Activated CD8-positive, alpha-beta T cell treated with anti-CD3 and anti-CD28 coated beads for 36 hours (primary cell): Measurements from ENCODE around the gene SEC16A. TPM values are rescaled to one million over a fixed set of nuclear protein-coding genes. Genes with fewer than 3 reads are reported as not detected.

Source experiments
- ATAC-seq: fragments of 200-7000 bp; cut with Tn5 transposase; one replicate; pipeline ENCODE4 v1.10.0; 2021; ENCODE audit warnings: mild to moderate bottlenecking, moderate library complexity
- CTCF ChIA-PET: fragments of 350-600 bp; sonication (Branson Sonifier 250); formaldehyde crosslinking; loops from one replicate; lab custom pipeline; 2021; ENCODE audit warnings: antibody characterized with exemption; lab: Charles Lee
- POLR2A ChIA-PET: fragments of 350-600 bp; sonication (Branson Sonifier 250); formaldehyde crosslinking; loops from one replicate; lab custom pipeline; 2021; ENCODE audit warnings: antibody characterized with exemption; lab: Charles Lee
- DNase-seq: peaks from one replicate; pipeline ENCODE4 v3.0.0-alpha.2; 2020
- H3K27ac Mint-ChIP-seq: one replicate; pipeline ENCODE4 v1.8.0; 2021; ENCODE audit warnings: mild to moderate bottlenecking, mixed read lengths
- H3K27me3 Mint-ChIP-seq: one replicate; pipeline ENCODE4 v1.8.0; 2021; ENCODE audit warnings: mixed read lengths
- H3K36me3 Mint-ChIP-seq: one replicate; pipeline ENCODE4 v1.8.0; 2021; ENCODE audit warnings: low read depth, mixed read lengths
- H3K4me1 Mint-ChIP-seq: one replicate; pipeline ENCODE4 v1.8.0; 2021; ENCODE audit warnings: low read depth, mixed read lengths
- H3K4me3 Mint-ChIP-seq: one replicate; pipeline ENCODE4 v1.8.0; 2021; ENCODE audit warnings: mild to moderate bottlenecking, moderate library complexity, mixed read lengths
- H3K9me3 Mint-ChIP-seq: one replicate; pipeline ENCODE4 v1.8.0; 2021; ENCODE audit warnings: mixed read lengths
- CTCF ChIP-seq: fragments of 200-600 bp; IDR thresholded peaks from one replicate; pipeline ENCODE4 v1.8.0; 2022; ENCODE audit warnings: antibody characterized with exemption, mild to moderate bottlenecking
- intact Hi-C: fragments of 100-400 bp; cut with micrococcal nuclease; formaldehyde crosslinking; loops from one replicate; pipeline ENCODE4 v1.10.0; 2022
- total RNA-seq, 2 experiments: library from RNA; stranded (reverse); gene quantifications; one replicate each; pipeline ENCODE4 v1.2.3, GENCODE V29; 2021

SEC16A gene
- total RNA-seq, 2 experiments from 2014 or later = 67.9 to 69.8 TPM

GRCh38 chr9:136400038-136400834 lies 82.6 kb downstream of the SEC16A start, which contains the start of gene SNAPC4:
Gene SNAPC4, minus strand, starts transcription at chr9:136400170. Its CDS starts 1,742 bp downstream, at chr9:136398428.
- Mint-ChIP-seq H3K36me3 (peaks cover 52% of the 10 kb centered on the region), H3K4me3 (peak within 1 kb of the TSS; percentile 87), H3K4me1 (peaks cover 47% of the 10 kb centered on the region), H3K9me3 (no peaks in the 10 kb centered on the region), H3K27me3 (no peaks in the 10 kb centered on the region), H3K27ac (peak within 1 kb of the TSS; percentile 79)
- ATAC-seq (peak; percentile 64), DNase-seq (peak; percentile 87)
- ChIA-PET CTCF (interaction anchor here (0.8 to 2.9 kb wide), 10 partner anchors 10 to 88 kb away, joined by 3 to 21 read pairs (median 3); partner anchors contain the start of genes DNLZ, ENTR1, INPP5E and PMPCA), POLR2A (interaction anchor here (0.8 to 2.0 kb wide), 6 partner anchors 9 to 88 kb away, joined by 3 to 16 read pairs (median 4); partner anchors contain the start of genes DNLZ, ENTR1 and PMPCA)
- intact Hi-C loops = loop anchor here (10.0 kb wide), 1 partner anchor 85 kb away; no protein-coding TSS in a partner anchor
- TF ChIP-seq CTCF = peak; percentile 94

GRCh38 chr9:136399176-136400037 lies 83.4 kb downstream of the SEC16A start:
- H3K27me3 Mint-ChIP-seq = no peaks in the 10 kb centered on the region
- peak overlapping the region; percentile 79 for H3K27ac Mint-ChIP-seq
- intact Hi-C loops = loop anchor here (10.0 kb wide), 1 partner anchor 85 kb away; no protein-coding TSS in a partner anchor
- peaks cover 57% of the 10 kb centered on the region for H3K36me3 Mint-ChIP-seq
- DNase-seq (peak; percentile 48), ATAC-seq (no peak)
- ChIA-PET POLR2A (interaction anchor here (0.6 to 1.8 kb wide), 7 partner anchors 9 to 88 kb away, joined by 3 to 5 read pairs (median 5); no protein-coding TSS in a partner anchor), CTCF (interaction anchor here (0.7 to 2.9 kb wide), 4 partner anchors 10 to 86 kb away, joined by 3 to 21 read pairs (median 4); partner anchors contain the start of genes DNLZ, ENTR1 and PMPCA)
- no peak for TF ChIP-seq CTCF
- no peaks in the 10 kb centered on the region for H3K9me3 Mint-ChIP-seq
- H3K4me1 Mint-ChIP-seq = peaks cover 40% of the 10 kb centered on the region
- peak overlapping the region; percentile 87 for H3K4me3 Mint-ChIP-seq

GRCh38 chr9:136398286-136398685 lies 84.6 kb downstream of the SEC16A start:
- POLR2A ChIA-PET = interaction anchor here (0.9 to 1.9 kb wide), 6 partner anchors 9 to 37 kb away, joined by 4 to 5 read pairs (median 5); partner anchors contain the start of gene DNLZ
- DNase-seq (no peak), ATAC-seq (no peak)
- CTCF ChIA-PET = interaction anchor here (1.2 to 1.3 kb wide), 2 partner anchors 26 to 85 kb away, joined by 3 read pairs; no protein-coding TSS in a partner anchor
- H3K27ac Mint-ChIP-seq = no peak overlapping the region
- intact Hi-C loops = no loop called here
- H3K27me3 Mint-ChIP-seq = no peaks in the 10 kb centered on the region
- H3K9me3 Mint-ChIP-seq = no peaks in the 10 kb centered on the region
- TF ChIP-seq CTCF = no peak
- peak overlapping the region; percentile 87 for H3K4me3 Mint-ChIP-seq
- H3K36me3 Mint-ChIP-seq = peaks cover 53% of the 10 kb centered on the region
- H3K4me1 Mint-ChIP-seq = peaks cover 28% of the 10 kb centered on the region

- ChIA-PET CTCF (interaction anchor here (0.5 to 1.2 kb wide), 2 partner anchors 12 to 25 kb away, joined by 3 read pairs; no protein-coding TSS in a partner anchor), POLR2A (interaction anchor here (1.0 to 1.9 kb wide), 6 partner anchors 9 to 35 kb away, joined by 3 to 5 read pairs (median 4); partner anchors contain the start of gene DNLZ)
- Mint-ChIP-seq H3K4me1 (peaks cover 25% of the 10 kb centered on the region), H3K9me3 (no peaks in the 10 kb centered on the region), H3K4me3 (no peak overlapping the region), H3K27me3 (no peaks in the 10 kb centered on the region), H3K36me3 (peaks cover 50% of the 10 kb centered on the region), H3K27ac (no peak overlapping the region)
- TF ChIP-seq CTCF = no peak
- no peak for DNase-seq
- intact Hi-C loops = no loop called here
- no peak for ATAC-seq
Observed at GRCh38 chr9:136397643-136398042, 85.2 kb downstream of the SEC16A start.
